Right lobe of liver (tissue), 4 donors: ENCODE measurements around the gene C6orf47.

Source experiments
- CTCF ChIP-seq, 4 donors: fragments of 200-600 bp in 3 of 4; fragments of 450-650 bp in 1 of 4; IDR thresholded peaks; one replicate each; pipeline versions ENCODE4 v1.5.1 to v1.8.0; 2016 to 2022; ENCODE audit warnings: antibody characterized with exemption in 4 of 4, mild to moderate bottlenecking in 2 of 4
- POLR2A ChIP-seq: fragments of 450-650 bp; IDR thresholded peaks from one replicate; pipeline ENCODE4 v1.6.1; 2017; ENCODE audit warnings: antibody characterized with exemption, mild to moderate bottlenecking
- donor health status: DM: no; HTN: no; CAD: no.
- donor health status: DM: no; HTN: no; CAD: no.
- donor health status: DM: no; HTN: yes; CAD: no.

- TF ChIP-seq CTCF (IDR thresholded peaks at IDR 0.05) (no peak), POLR2A (no peak)
Observed at GRCh38 chr6:31687321-31687720, 26.7 kb upstream of the C6orf47 start.
